B cell (primary cell): ENCODE measurements around the gene TMPRSS11D. TPM values are rescaled to one million over a fixed set of nuclear protein-coding genes. Genes with fewer than 3 reads are reported as not detected.
A peak's percentile ranks its signal among the peaks of the same experiment; 100 is the strongest.

ENCODE experiments used
- ATAC-seq: fragments of 200-7000 bp; cut with Tn5 transposase; one replicate; pipeline ENCODE4 v1.10.0; 2021; ENCODE audit warnings: low read depth, mild to moderate bottlenecking, moderate number of reproducible peaks, moderate library complexity
- CTCF ChIA-PET: fragments of 350-600 bp; sonication (Branson Sonifier 250); formaldehyde crosslinking; loops from one replicate; lab custom pipeline; 2021; ENCODE audit warnings: antibody characterized with exemption, inconsistent platforms; lab: Charles Lee
- POLR2A ChIA-PET: fragments of 350-600 bp; sonication (Branson Sonifier 250); formaldehyde crosslinking; loops from one replicate; lab custom pipeline; 2021; ENCODE audit warnings: antibody characterized with exemption; lab: Charles Lee
- DNase-seq: peaks from one replicate; pipeline ENCODE4 v3.0.0; 2013
- H2AFZ ChIP-seq: 2 replicates; pipeline ENCODE4 v1.6.1; 2012; ENCODE audit warnings: mild to moderate bottlenecking, low read depth, low read length; ENCODE audit not compliant: insufficient read depth, poor library complexity, severe bottlenecking
- H3K27ac ChIP-seq, 2 donors: 1 replicate in 1 of 2; 2 replicates in 1 of 2; pipeline ENCODE4 v1.5.1; 2012 to 2013; ENCODE audit warnings: low read length in 2 of 2, mild to moderate bottlenecking in 2 of 2, moderate library complexity in 1 of 2
- H3K27me3 ChIP-seq, 4 experiments: fragments of 200-600 bp in 1 of 4; sonication (generic) in 1 of 4; replicated peaks in 1 of 4; 1 replicate in 2 of 4; 2 replicates in 2 of 4; pipeline versions ENCODE4 v1.6.1 to v1.7.0; 2013 to 2016; ENCODE audit warnings: low read length in 3 of 4, mild to moderate bottlenecking in 2 of 4, mixed read lengths in 1 of 4, moderate library complexity in 1 of 4; ENCODE audit not compliant: insufficient read depth in 4 of 4, control insufficient read depth in 3 of 4; ENCODE audit errors: control extremely low read depth in 1 of 4
- H3K36me3 ChIP-seq, 2 experiments: replicated peaks in 1 of 2; 1 replicate in 1 of 2; 2 replicates in 1 of 2; pipeline versions ENCODE4 v1.6.1 to v1.7.1; 2013; ENCODE audit warnings: low read length in 1 of 2; ENCODE audit not compliant: insufficient read depth in 2 of 2, control insufficient read depth in 1 of 2; ENCODE audit errors: control extremely low read depth in 1 of 2, extremely low read depth in 1 of 2
- H3K4me1 ChIP-seq, 2 donors: fragments of 200-600 bp in 1 of 2; sonication (generic) in 1 of 2; 1 replicate in 1 of 2; 2 replicates in 1 of 2; pipeline versions ENCODE4 v1.5.1 to v1.6.1; 2013 to 2017; ENCODE audit warnings: low read length in 2 of 2; ENCODE audit not compliant: control insufficient read depth in 2 of 2, insufficient read depth in 2 of 2
- H3K4me2 ChIP-seq: replicated peaks from 2 replicates; pipeline ENCODE3; 2012; ENCODE audit warnings: mild to moderate bottlenecking, low read depth, low read length; ENCODE audit not compliant: poor library complexity, severe bottlenecking
- H3K4me3 ChIP-seq, 5 experiments: fragments of 200-600 bp in 1 of 5; sonication (generic) in 1 of 5; 1 replicate in 3 of 5; 2 replicates in 2 of 5; pipeline versions ENCODE4 v1.5.1 to v1.7.0; 2011 to 2016; ENCODE audit warnings: low read length in 4 of 5, mild to moderate bottlenecking in 4 of 5, low read depth in 2 of 5, control low read depth in 1 of 5, moderate library complexity in 1 of 5; ENCODE audit not compliant: insufficient read depth in 1 of 5; ENCODE audit errors: control extremely low read depth in 1 of 5, extremely low read depth in 1 of 5
- H3K79me2 ChIP-seq: fragments of 200-600 bp; sonication (generic); one replicate; pipeline ENCODE4 v1.6.0; 2016; ENCODE audit warnings: low read length; ENCODE audit not compliant: control insufficient read depth, insufficient read depth
- H3K9ac ChIP-seq: fragments of 200-600 bp; sonication (generic); 2 replicates; pipeline ENCODE4 v1.6.1; 2017; ENCODE audit warnings: mild to moderate bottlenecking, low read length, moderate library complexity
- H3K9me3 ChIP-seq, 3 donors: one replicate each; pipeline versions ENCODE4 v1.6.1 to v1.7.1; 2013; ENCODE audit warnings: low read length in 2 of 3; ENCODE audit not compliant: control insufficient read depth in 2 of 3, insufficient read depth in 1 of 3; ENCODE audit errors: control extremely low read depth in 1 of 3
- H4K20me1 ChIP-seq: 2 replicates; pipeline ENCODE4 v1.6.0; 2012; ENCODE audit warnings: mild to moderate bottlenecking, low read length; ENCODE audit not compliant: insufficient read depth, control insufficient read depth, poor library complexity, severe bottlenecking
- H3K27ac Mint-ChIP-seq: one replicate; pipeline ENCODE4 v1.8.0; 2021; ENCODE audit warnings: mixed read lengths
- H3K27me3 Mint-ChIP-seq: one replicate; pipeline ENCODE4 v1.8.0; 2021; ENCODE audit warnings: mixed read lengths
- H3K4me1 Mint-ChIP-seq: one replicate; pipeline ENCODE4 v1.8.0; 2021; ENCODE audit warnings: mixed read lengths
- H3K4me3 Mint-ChIP-seq: one replicate; pipeline ENCODE4 v1.8.0; 2021; ENCODE audit warnings: mixed read lengths
- H3K9me3 Mint-ChIP-seq: one replicate; pipeline ENCODE4 v1.8.0; 2022; ENCODE audit warnings: mixed read lengths; ENCODE audit not compliant: insufficient read depth
- EZH2 ChIP-seq: IDR thresholded peaks from 2 replicates; pipeline ENCODE4 v1.6.1; 2012; ENCODE audit warnings: borderline replicate concordance, low read depth, mild to moderate bottlenecking, moderate library complexity, low read length; ENCODE audit not compliant: insufficient read depth, poor library complexity, severe bottlenecking
- WGBS: methylation state at CpG from one replicate; pipeline ENCODE4 v1.1.5; 2013; ENCODE audit warnings: missing lambda C conversion rate; ENCODE audit not compliant: insufficient coverage; 5-methylcytosine and 5-hydroxymethylcytosine counted together
- intact Hi-C: fragments of 100-400 bp; cut with micrococcal nuclease; formaldehyde crosslinking; loops from one replicate; pipeline ENCODE4 v1.10.0; 2022
- polyA plus RNA-seq: library from polyadenylated mRNA; depleted of rRNA; stranded (reverse); fragments of >200 nt; gene quantifications from 2 replicates; pipeline ENCODE4 v1.2.3, GENCODE V29; 2012
- total RNA-seq, 2 donors: library from RNA; stranded (reverse); fragments of 120-200 nt in 1 of 2; gene quantifications; 1 replicate in 1 of 2; 2 replicates in 1 of 2; pipeline versions ENCODE4 v1.2.3 to v1.2.4, GENCODE V29; 2013 to 2022
- TF ChIP-seq, protein P1 (sequence below): fragments of 200-600 bp; IDR thresholded peaks from one replicate; pipeline ENCODE4 v1.8.0; 2022; ENCODE audit warnings: antibody characterized with exemption, mild to moderate bottlenecking

The TMPRSS11D gene
- total and polyA plus RNA-seq, 2 donors (not counting 1 experiment from before 2014, with no cell fraction given) = not detected

DNA sequence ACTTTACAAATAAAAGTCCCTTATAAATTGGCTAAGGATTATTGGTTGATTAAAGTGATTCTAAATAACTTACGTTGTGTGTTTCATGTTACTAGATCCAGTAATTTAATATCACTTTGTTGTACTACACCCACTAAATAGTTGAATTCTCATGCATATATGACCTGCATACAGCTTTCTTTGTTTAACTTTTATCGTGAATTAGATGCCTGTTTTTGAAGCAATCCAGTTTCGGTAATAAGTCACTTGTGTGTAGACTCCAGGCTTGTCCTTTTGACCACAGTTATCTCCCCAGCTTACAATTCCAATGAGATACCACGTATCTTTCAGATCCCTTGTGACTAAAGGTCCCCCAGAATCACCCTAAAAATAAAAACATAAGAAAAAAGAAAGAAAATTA, 27.3 kb upstream of the TMPRSS11D start:
- H3K4me3 Mint-ChIP-seq = no peak overlapping the region
- ATAC-seq = no peak

DNA sequence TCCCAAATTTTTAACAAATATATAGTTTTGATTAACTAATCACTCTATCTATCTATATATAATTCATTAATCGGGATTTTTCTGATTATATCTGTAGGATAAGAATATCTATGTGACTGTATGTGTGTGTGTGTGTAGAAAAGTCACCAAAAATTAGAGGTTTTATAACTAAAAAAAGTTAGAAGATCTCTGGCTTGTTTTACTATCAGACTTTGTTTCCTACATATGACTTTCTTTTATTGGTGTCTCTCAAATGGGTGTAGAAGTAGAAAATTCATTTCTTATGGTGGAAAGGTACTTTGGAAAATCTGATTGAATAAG, 26.7 kb upstream of the TMPRSS11D start:
- Histone ChIP-seq H3K4me2 (no peak overlapping the region), H3K27me3 (peaks cover 0 to 2% (median 0%) of the 10 kb centered on the region in 4 experiments), H2AFZ (no peak overlapping the region), H3K27ac (no peak overlapping the region), H3K4me3 (no peak overlapping the region), H4K20me1 (no peaks in the 10 kb centered on the region), H3K4me1 (no peaks in the 10 kb centered on the region), H3K9me3 (no peaks in the 10 kb centered on the region), H3K9ac (no peak overlapping the region), H3K79me2 (no peaks in the 10 kb centered on the region), H3K36me3 (no peaks in the 10 kb centered on the region)
- DNase-seq (no peak), ATAC-seq (no peak)
- POLR2A ChIA-PET = no interaction called here
- Mint-ChIP-seq H3K4me3 (no peak overlapping the region), H3K27me3 (peaks cover 21% of the 10 kb centered on the region), H3K9me3 (peaks cover 3% of the 10 kb centered on the region), H3K27ac (no peak overlapping the region), H3K4me1 (no peaks in the 10 kb centered on the region)
- WGBS = no CpG with 5 or more reads among the region's 1 CpG
- TF ChIP-seq, protein P1, sequence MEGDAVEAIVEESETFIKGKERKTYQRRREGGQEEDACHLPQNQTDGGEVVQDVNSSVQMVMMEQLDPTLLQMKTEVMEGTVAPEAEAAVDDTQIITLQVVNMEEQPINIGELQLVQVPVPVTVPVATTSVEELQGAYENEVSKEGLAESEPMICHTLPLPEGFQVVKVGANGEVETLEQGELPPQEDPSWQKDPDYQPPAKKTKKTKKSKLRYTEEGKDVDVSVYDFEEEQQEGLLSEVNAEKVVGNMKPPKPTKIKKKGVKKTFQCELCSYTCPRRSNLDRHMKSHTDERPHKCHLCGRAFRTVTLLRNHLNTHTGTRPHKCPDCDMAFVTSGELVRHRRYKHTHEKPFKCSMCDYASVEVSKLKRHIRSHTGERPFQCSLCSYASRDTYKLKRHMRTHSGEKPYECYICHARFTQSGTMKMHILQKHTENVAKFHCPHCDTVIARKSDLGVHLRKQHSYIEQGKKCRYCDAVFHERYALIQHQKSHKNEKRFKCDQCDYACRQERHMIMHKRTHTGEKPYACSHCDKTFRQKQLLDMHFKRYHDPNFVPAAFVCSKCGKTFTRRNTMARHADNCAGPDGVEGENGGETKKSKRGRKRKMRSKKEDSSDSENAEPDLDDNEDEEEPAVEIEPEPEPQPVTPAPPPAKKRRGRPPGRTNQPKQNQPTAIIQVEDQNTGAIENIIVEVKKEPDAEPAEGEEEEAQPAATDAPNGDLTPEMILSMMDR = peak; percentile 24
- TF ChIP-seq EZH2 = no peak
- CTCF ChIA-PET = interaction anchor here (0.9 to 2.7 kb wide), 6 partner anchors 54 to 366 kb away, joined by 3 to 14 read pairs (median 4); partner anchors contain the start of genes CENPC and UBA6
- intact Hi-C loops = no loop called here

More for the DNA sequence above, 27.3 kb upstream of the TMPRSS11D start:
- ChIA-PET CTCF (interaction anchor here (0.7 to 2.7 kb wide), 9 partner anchors 10 to 367 kb away, joined by 3 to 14 read pairs (median 3); partner anchors contain the start of genes CENPC and UBA6), POLR2A (no interaction called here)
- H3K9me3 ChIP-seq = no peaks in the 10 kb centered on the region
- H3K79me2 ChIP-seq = no peaks in the 10 kb centered on the region
- 100% methylated on average over 1 of the region's 4 CpGs for WGBS
- Mint-ChIP-seq H3K27me3 (peaks cover 19% of the 10 kb centered on the region), H3K27ac (no peak overlapping the region), H3K9me3 (peaks cover under 1% of the 10 kb centered on the region), H3K4me1 (no peaks in the 10 kb centered on the region)
- intact Hi-C loops = no loop called here
- no peak overlapping the region for H3K4me3 ChIP-seq
- no peak overlapping the region for H3K27ac ChIP-seq
- DNase-seq = no peak
- peaks cover 0 to 3% (median 0%) of the 10 kb centered on the region in 4 experiments for H3K27me3 ChIP-seq
- no peak overlapping the region for H2AFZ ChIP-seq
- no peaks in the 10 kb centered on the region for H3K4me1 ChIP-seq
- no peak overlapping the region for H3K4me2 ChIP-seq
- TF ChIP-seq, protein P1 = no peak
- TF ChIP-seq EZH2 = no peak
- H4K20me1 ChIP-seq = no peaks in the 10 kb centered on the region
- H3K36me3 ChIP-seq = no peaks in the 10 kb centered on the region
- no peak overlapping the region for H3K9ac ChIP-seq
